Choroid plexus epithelial cell (primary cell): ENCODE results near the gene G2E3.

Experiments
- DNase-seq: peaks from one replicate; pipeline ENCODE4 v3.0.0-alpha.2; 2010; ENCODE audit warnings: low read depth
- H3K4me3 ChIP-seq: 2 replicates; pipeline ENCODE4 v1.5.1; 2011; ENCODE audit warnings: low read depth, mild to moderate bottlenecking, control low read depth, low read length, moderate library complexity
- CTCF ChIP-seq: conservative IDR thresholded peaks from 2 replicates; pipeline ENCODE4 v1.5.1; 2011; ENCODE audit warnings: low read depth, mild to moderate bottlenecking, control low read depth, inconsistent platforms, low read length, moderate library complexity

The G2E3 gene

DNA sequence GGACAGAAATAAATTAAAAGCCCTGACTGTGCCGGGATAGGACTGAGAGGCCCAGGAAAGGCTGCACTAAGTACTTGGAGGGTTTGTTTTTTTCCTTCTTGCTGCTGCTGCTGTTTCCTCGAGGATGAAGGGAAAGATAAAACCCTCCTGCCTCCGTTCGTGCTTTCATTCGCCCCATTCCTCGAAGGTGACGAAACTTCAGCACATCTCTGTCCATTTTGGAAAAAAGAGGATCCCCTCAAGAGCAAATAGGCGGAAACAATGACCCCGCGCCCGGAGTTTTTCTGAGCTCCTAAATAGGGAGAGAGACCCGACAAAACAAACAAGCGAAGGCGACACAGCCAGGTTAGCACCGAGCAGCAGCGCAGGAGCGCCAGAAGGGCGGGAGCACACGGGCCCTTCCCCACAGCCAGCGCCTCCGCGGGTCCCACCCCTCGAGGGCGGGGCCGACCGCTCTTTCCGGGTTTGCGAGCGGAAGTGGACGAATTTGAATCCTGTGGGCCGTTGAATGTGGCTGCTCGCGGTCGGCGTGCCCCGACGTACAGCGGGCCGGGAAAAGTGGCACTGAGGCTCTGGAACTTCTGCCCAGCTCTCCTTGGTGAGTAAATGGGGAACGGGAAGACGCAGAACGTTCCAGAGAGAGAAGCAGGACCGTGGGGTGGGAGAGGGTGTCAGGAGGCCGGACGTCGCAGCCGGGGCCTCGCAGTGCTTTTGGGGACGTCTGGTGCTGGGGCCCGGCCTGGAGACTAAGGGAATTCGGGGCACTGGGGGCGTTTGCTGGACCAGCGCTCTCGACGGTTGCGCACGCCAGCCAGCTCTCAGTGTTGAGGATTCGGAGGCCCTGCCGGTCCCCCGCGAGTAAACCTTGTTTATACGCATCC, at the start of gene G2E3:
Gene G2E3, plus strand, starts transcription at position 484 of the 881 bp plus-strand sequence. CDS start 21,922 bp downstream, outside the sequence.
- peak; percentile 87 for DNase-seq
- H3K4me3 ChIP-seq, result peak within 1 kb of the TSS; percentile 94
- TF ChIP-seq CTCF, result no peak

GRCh38 chr14:30517737-30518136, 41.2 kb upstream of the G2E3 start:
- DNase-seq, result no peak
- no peak overlapping the region for H3K4me3 ChIP-seq

DNA sequence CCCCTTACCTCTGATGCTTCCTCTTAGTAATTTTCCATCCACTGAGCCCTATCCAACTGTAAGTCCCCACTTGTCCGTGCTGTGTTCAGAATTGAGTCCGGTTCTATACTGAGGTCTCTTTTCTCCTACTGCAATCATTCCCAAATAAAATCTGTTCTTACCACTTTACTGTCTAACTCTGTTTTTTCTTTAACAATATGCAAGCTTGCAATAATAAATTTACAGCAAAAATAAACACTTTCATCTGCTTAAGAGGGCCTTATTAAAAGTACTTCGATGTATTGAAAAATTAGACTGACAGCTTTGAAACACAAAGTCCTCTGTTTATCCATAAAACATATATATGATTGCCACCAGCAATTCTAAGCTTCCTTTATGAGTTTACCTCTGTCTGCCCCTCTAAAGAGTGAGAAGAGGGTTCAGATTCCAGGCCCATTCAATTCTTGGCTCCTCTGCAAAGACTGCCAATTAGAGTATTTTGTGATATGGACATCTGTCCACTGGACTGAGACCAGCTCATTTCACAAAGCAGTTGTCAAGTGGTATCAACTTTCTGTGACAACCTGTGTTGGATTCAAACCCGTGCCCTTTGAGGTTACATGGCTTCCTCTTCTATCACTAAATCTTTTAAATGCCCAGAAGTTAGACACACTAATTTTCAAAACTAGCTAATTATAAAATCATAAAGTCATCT, 39.9 kb upstream of the G2E3 start:
- DNase-seq, result no peak
- no peak for TF ChIP-seq CTCF
- no peak overlapping the region for H3K4me3 ChIP-seq

More at GRCh38 chr14:30517737-30518136, 41.2 kb upstream of the G2E3 start:
- TF ChIP-seq CTCF, result no peak

DNA sequence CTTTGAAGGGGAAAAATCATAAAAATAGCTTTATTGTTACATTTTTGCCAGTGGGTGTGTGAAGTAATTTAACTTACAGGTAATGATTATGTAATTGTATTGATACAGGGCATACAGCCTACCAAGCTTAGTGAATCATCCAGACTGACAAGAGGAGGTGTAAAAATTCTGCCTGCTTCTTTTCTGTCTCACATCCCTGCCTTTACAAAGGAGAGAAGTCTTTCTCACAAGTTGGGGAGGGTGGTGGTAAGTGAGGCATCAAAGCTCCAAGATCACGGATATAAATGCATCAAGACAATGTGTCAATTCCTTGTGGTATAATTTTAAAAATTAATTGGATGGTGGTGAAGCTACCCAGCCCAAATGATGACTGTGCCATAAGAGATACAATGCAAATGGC, 39.0 kb upstream of the G2E3 start:
- no peak for DNase-seq
- H3K4me3 ChIP-seq, result no peak overlapping the region
- no peak for TF ChIP-seq CTCF

DNA sequence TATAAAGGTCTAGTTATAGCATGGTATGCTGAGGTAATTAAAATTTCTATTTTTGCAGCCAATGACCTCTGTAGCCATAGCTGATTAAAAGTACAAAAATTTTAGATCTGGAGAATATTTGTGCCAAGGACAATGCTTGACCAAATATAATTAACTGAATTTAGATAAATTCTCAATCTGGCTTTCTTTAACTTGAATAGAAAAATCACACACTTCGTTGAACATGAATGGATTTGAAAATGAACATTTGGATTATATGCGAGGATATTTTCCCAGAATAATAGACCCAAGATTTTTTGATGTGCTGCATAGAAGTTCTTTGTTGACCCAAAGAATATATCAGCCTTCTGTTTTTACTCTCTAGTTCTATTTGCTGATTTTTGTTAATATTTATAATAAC, 38.4 kb upstream of the G2E3 start:
- no peak for DNase-seq
- no peak overlapping the region for H3K4me3 ChIP-seq
- TF ChIP-seq CTCF, result no peak

- peak; percentile 72 for TF ChIP-seq CTCF
- DNase-seq, result peak; percentile 73
- H3K4me3 ChIP-seq, result no peak overlapping the region
Observed at GRCh38 chr14:30521899-30522736, 36.8 kb upstream of the G2E3 start.
